GM18858 (cell line): ENCODE data around the gene ACAP3.

Experiments used
- ATAC-seq: cut with Tn5 transposase; IDR thresholded peaks from one replicate; pipeline ENCODE4 v1.9.1; 2021; ENCODE audit not compliant: unreplicated experiment

Gene ACAP3

DNA sequence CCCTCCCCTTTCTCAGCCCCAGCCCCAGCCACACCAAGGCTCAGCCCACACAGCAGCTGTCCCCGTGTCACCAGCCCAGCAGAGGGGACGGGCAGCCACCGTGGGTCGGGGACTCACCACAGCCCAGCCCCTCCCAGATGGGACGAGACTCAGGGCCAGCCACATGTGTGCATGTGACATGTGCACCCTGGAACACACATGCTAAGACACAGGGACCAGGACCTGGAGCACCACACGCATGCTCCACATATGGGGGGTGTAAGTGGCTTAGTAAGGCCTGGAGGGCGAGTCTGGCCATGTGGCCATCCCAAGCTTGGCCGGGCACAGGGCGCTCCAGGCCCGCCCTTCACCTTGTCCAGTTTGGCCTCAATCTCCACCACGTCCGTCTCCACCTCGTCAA, 4.0 kb downstream of the ACAP3 start:
- no peak for ATAC-seq

GRCh38 chr1:1302951-1303509, 4.7 kb downstream of the ACAP3 start:
- ATAC-seq: no peak

- ATAC-seq: no peak
These were observed 5.7 kb downstream of the ACAP3 start for GRCh38 chr1:1302006-1302430.

- ATAC-seq: no peak
These were observed 7.4 kb downstream of the ACAP3 start for GRCh38 chr1:1300352-1300739.

DNA sequence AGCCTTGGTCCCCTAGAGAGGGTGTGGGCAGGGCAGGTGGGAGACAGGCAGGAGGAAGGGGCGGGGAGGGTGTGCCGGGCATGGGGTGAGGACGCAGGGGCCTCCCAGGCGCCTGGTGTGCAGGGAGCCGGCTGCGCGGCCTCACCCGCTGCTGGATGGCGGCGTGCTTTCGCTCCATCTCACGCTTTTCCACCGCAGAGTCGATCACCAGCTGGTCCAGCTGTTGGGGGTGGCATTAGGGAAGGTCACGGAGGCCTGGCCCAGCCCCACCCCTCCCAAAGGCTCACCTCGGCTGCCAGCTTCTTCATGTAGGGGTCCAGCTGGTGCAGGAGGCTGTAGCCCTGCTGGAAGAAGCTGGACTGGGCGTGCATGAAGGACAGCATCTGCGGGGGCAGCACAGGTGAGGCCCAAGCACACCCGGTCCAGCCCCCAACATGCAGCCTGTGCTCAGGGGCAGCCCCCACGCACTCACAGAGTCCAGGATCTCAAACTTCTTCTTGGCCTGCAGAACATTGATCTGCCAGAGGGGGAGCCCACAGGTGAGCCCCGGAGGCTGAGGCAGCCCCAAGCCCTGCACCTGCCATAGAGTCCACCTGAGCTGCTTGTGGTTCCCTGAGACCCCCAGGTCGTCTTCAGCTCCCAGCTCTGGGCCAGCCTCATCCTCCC, 7.9 kb downstream of the ACAP3 start:
- ATAC-seq: no peak

DNA sequence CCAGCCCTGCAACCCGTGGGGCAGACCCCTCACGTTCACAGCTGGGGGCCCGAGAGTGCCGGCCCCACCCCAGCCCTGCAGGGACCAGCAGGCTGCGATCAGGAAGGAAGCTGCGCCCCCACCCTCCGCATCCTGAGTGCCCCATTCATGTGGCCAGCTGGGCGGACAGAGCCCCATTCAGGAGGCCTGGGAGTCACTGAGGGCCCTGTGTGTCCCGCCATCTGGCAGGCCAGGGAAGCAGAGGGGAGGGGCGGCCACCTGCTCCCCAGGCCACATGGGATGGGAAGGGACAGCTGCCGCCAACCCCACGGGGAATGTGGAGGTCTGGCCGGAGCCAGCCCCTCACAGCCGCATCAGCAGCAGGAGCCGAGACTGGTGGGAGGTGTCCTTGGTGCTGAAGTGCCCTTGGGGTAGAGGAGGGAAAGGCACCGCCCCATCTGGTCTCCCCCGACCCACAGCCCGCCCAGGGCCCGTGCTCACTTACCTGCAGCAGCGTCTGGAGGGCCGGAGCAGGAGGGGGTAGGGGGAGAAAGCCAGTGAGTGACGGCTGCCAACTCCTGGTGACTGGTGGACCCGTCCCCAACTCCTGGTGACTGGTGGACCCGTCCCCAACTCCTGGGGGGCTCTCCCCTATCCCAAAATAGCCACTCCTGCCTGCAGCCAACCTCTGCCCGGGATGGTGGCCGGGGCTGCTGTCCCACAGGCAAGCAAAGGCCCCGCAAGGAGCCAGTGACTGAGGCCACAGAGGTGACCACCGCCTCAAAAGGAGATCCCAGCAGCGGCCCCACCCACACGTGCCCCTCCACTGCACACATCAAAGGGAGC, 8.7 kb downstream of the ACAP3 start:
- no peak for ATAC-seq

DNA sequence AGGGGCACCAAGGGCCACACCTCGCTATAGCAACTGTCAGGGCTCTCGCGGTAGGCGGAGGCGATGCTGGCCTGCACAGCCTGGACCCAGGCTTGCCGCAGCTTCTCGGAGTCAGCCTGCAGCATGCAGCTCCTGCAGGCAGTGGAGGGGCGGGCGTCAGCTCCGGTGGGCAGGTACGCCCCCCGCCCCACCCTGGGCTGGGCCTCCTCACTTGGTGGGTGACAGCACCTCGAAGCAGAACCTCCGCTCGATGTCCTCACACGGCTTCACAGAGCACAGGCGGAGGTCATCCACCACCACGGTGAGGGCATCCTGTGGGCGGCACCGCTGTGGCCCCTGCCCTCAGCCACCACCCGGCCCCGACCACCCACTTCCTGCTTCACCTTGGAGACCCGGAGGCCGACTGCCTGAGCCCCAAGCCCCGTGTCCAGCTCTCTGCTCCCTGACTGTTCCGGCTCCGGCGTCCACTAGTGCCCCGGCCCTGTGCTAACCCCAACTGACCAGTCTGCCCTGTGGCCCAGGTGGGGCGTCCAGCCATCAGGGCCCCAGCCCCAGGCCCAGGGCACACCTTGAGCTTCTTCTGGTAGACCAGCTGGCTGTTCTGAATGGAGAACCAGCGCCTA, 9.8 kb downstream of the ACAP3 start:
- ATAC-seq: no peak

GRCh38 chr1:1296070-1297061, 11.4 kb downstream of the ACAP3 start:
- no peak for ATAC-seq

- ATAC-seq: no peak
These were observed 12.4 kb downstream of the ACAP3 start for GRCh38 chr1:1295154-1295923.

- ATAC-seq: no peak
These were observed 13.4 kb downstream of the ACAP3 start for GRCh38 chr1:1294250-1294890.

DNA sequence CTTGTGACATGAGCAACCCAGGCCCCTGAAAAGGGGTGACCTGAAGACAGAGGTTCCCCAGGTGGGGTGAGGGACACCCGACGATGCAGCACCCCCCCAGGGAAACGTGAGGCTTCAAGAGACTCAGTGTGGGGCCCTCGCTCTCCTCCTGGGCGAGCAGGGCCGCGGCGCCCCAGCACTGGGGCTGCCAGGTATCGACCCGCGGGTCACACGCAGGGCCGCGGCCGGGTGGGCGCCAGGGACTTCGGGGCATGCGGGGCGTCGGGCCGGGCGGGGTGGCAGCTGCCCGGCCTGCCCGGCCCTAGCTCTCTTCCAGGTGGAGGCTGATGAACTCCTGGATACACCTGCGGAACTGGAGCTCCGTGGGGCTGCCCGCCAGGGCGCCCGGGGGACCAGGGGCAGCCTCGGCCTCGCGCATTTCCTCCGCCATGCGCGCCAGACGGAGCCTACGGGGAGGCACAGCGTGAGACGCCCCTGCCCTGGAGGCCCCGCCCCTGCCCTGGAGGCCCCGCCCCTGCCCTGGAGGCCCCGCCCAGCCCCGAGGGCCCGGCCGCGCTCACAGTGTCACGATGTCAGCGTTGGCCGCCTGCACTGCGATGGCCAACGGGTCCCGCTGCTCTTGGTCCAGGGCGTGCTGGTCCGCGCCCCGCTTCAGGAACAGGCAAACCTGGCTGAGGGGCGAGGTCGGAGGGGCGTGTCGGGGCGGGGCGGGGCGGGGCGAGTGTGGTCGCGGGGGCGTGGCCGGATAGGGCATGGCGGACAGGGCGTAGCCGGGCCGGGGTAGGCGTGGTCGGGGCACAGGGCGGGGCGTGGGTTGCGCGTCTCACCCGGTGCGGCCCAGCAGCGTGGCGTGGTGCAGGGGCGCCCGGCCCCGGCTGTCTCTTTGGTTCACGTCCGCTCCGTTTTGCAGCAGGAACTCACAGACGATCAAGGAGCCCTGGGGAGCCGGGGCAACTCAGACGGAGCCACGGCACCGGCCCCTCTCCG, 14.2 kb downstream of the ACAP3 start:
- no peak for ATAC-seq

GRCh38 chr1:1292851-1293250, 14.9 kb downstream of the ACAP3 start:
- ATAC-seq: no peak

DNA sequence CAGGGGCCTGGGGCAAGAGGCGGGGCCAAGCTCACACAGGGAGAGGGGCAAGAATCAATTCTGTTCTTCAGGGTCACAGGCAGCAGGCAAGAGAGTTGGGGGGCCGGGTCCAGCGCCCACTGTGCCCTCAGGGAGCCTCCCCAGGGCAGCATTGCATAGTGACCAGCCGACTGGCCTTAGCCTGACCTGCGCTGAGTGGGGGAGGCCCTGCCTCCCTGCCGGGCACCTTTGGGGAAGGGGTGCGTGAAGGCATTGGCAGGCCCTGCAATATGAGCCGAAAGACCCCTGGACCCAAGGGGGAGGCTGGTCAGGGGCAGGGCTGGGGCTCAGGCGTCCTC, 15.3 kb downstream of the ACAP3 start:
- ATAC-seq: no peak

DNA sequence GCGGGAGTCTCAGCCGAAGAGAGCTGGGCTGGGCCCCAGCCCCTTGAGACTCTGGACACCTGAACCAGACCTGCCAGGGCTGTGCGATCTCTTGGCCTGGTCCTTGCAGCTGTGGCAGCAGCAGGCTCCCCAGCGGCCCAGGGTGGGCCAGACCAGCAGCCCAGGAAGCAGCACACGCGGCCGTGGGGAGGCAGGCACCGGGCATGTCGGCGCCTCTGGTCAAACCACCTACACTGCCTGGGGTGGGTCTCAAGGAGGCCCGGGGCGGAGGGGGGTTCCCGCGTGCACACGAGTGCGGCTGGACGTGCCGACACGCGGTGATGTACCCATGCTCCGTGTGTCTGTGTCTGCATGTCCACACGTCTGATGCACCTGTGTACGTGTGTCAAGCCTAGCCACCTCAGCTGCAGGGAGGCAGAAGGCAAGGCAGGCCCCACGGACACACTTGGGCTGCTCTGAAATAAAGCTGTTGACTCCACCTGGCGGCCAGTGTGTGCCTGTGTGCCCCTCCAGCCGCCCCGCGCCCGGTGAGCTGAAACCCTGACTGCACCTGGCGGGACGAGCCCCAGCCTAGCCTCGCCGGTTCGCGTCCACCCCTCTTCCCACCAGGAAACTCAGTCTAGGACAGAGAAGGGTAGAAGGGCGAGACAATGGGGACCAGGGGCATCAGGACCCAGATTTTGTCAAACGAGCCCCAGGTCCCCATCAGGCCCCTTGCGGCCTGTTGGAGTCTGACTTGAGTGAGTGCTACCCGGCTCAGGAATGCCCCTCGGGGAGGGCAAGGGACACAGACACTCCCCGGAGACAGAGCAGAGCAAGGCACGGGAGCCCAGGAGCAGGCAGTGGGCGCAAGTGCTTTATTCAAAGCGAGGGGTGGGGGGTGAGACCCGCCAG, 15.9 kb downstream of the ACAP3 start:
- ATAC-seq: no peak

- no peak for ATAC-seq
These were observed 16.7 kb downstream of the ACAP3 start for GRCh38 chr1:1291023-1291528.

DNA sequence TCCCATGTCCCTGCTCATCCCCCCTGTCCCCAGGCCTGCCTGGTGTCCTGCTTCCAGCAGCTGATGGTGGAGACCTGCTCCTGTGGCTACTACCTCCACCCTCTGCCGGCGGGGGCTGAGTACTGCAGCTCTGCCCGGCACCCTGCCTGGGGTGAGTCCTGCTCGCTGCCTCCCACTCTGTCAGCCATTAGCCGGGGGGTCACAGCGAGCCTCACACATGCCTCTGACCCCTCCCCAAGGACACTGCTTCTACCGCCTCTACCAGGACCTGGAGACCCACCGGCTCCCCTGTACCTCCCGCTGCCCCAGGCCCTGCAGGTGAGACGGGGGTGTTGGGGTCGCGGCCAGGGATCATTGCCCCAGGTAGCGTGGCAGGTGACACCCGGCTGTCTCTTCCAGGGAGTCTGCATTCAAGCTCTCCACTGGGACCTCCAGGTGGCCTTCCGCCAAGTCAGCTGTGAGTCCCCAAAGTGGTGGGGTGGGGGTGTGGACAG, 17.4 kb downstream of the ACAP3 start:
- no peak for ATAC-seq
